CD14-positive monocyte (primary cell): ENCODE results near the gene TALDO1. TPM values are rescaled to one million over a fixed set of nuclear protein-coding genes. Genes with fewer than 3 reads are reported as not detected.
A peak's percentile ranks its signal among the peaks of the same experiment; 100 is the strongest.

Experiments
- DNase-seq, 3 donors: peaks; one replicate each; pipeline ENCODE4 v3.0.0-alpha.2; 2011 to 2022
- H2AFZ ChIP-seq: 2 replicates; pipeline ENCODE4 v1.6.0; 2012; ENCODE audit warnings: mild to moderate bottlenecking, low read depth, low read length, inconsistent platforms; ENCODE audit not compliant: insufficient read depth, poor library complexity, severe bottlenecking
- H3K27ac ChIP-seq, 2 donors: 1 replicate in 1 of 2; 2 replicates in 1 of 2; pipeline ENCODE4 v1.5.1; 2012 to 2013; ENCODE audit warnings: low read length in 2 of 2, control low read depth in 1 of 2, inconsistent platforms in 1 of 2, low read depth in 1 of 2, mild to moderate bottlenecking in 1 of 2
- H3K27me3 ChIP-seq, 2 donors: one replicate each; pipeline versions ENCODE4 v1.6.0 to v1.6.1; 2011 to 2013; ENCODE audit warnings: low read length in 2 of 2; ENCODE audit not compliant: control insufficient read depth in 2 of 2, insufficient read depth in 2 of 2
- H3K36me3 ChIP-seq, 2 donors: replicated peaks in 1 of 2; 1 replicate in 1 of 2; 2 replicates in 1 of 2; pipeline versions ENCODE4 v1.5.1 to v1.6.1; 2012 to 2013; ENCODE audit warnings: low read length in 2 of 2, control low read depth in 1 of 2, inconsistent platforms in 1 of 2, mild to moderate bottlenecking in 1 of 2; ENCODE audit not compliant: insufficient read depth in 2 of 2, control insufficient read depth in 1 of 2
- H3K4me1 ChIP-seq, 2 donors: 1 replicate in 1 of 2; 2 replicates in 1 of 2; pipeline versions ENCODE4 v1.5.1 to v1.6.1; 2012 to 2013; ENCODE audit warnings: low read length in 2 of 2, control low read depth in 1 of 2, inconsistent platforms in 1 of 2, mild to moderate bottlenecking in 1 of 2, moderate library complexity in 1 of 2; ENCODE audit not compliant: insufficient read depth in 2 of 2, control insufficient read depth in 1 of 2
- H3K4me2 ChIP-seq: replicated peaks from 2 replicates; pipeline ENCODE3; 2012; ENCODE audit warnings: low read length, moderate library complexity, mild to moderate bottlenecking; ENCODE audit not compliant: poor library complexity, severe bottlenecking; ENCODE audit errors: extremely low read depth
- H3K4me3 ChIP-seq, 3 experiments: fragments of 200-600 bp in 1 of 3; sonication (generic) in 1 of 3; replicated peaks in 1 of 3; 1 replicate in 2 of 3; 2 replicates in 1 of 3; pipeline ENCODE4 v1.5.1; 2011 to 2013; ENCODE audit warnings: low read length in 3 of 3, mild to moderate bottlenecking in 3 of 3, control low read depth in 2 of 3, low read depth in 2 of 3, inconsistent platforms in 1 of 3, moderate library complexity in 1 of 3
- H3K79me2 ChIP-seq: 2 replicates; pipeline ENCODE4 v1.6.0; 2012; ENCODE audit warnings: mild to moderate bottlenecking, control low read depth, inconsistent platforms, low read length, moderate library complexity; ENCODE audit not compliant: insufficient read depth
- H3K9ac ChIP-seq: 2 replicates; pipeline ENCODE4 v1.6.0; 2017; ENCODE audit warnings: low read length, mild to moderate bottlenecking; ENCODE audit not compliant: insufficient read depth, poor library complexity, severe bottlenecking
- H3K9me3 ChIP-seq, 2 donors: replicated peaks in 1 of 2; 1 replicate in 1 of 2; 2 replicates in 1 of 2; pipeline versions ENCODE4 v1.5.1 to v1.6.1; 2012 to 2013; ENCODE audit warnings: low read length in 2 of 2, control low read depth in 1 of 2; ENCODE audit not compliant: control insufficient read depth in 1 of 2, insufficient read depth in 1 of 2
- H4K20me1 ChIP-seq: 2 replicates; pipeline ENCODE4 v1.6.0; 2012; ENCODE audit warnings: mild to moderate bottlenecking, low read length, control low read depth, moderate library complexity; ENCODE audit not compliant: insufficient read depth
- H3K27ac Mint-ChIP-seq, 7 donors: one replicate each; pipeline ENCODE4 v1.8.0; 2020; ENCODE audit warnings: mild to moderate bottlenecking in 7 of 7, mixed read lengths in 7 of 7, moderate library complexity in 6 of 7, inconsistent platforms in 2 of 7
- H3K27me3 Mint-ChIP-seq, 3 donors: one replicate each; pipeline ENCODE4 v1.8.0; 2021 to 2022; ENCODE audit warnings: low read depth in 3 of 3, mild to moderate bottlenecking in 3 of 3, mixed read lengths in 3 of 3, moderate library complexity in 3 of 3, inconsistent platforms in 1 of 3
- H3K36me3 Mint-ChIP-seq, 2 donors: one replicate each; pipeline ENCODE4 v1.8.0; 2020; ENCODE audit warnings: mixed read lengths in 2 of 2, inconsistent platforms in 1 of 2, mild to moderate bottlenecking in 1 of 2
- H3K4me1 Mint-ChIP-seq: one replicate; pipeline ENCODE4 v1.8.0; 2020; ENCODE audit warnings: mild to moderate bottlenecking, mixed read lengths
- H3K4me3 Mint-ChIP-seq, 2 donors: one replicate each; pipeline ENCODE4 v1.8.0; 2020; ENCODE audit warnings: mild to moderate bottlenecking in 2 of 2, mixed read lengths in 2 of 2, moderate library complexity in 1 of 2
- H3K9me3 Mint-ChIP-seq, 7 donors: one replicate each; pipeline ENCODE4 v1.8.0; 2020 to 2022; ENCODE audit warnings: mixed read lengths in 7 of 7, mild to moderate bottlenecking in 6 of 7, moderate library complexity in 6 of 7, inconsistent platforms in 2 of 7
- WGBS: methylation state at CpG from one replicate; pipeline ENCODE4 v1.1.5; 2013; ENCODE audit warnings: missing lambda C conversion rate; ENCODE audit not compliant: insufficient coverage; 5-methylcytosine and 5-hydroxymethylcytosine counted together
- intact Hi-C, 2 donors: fragments of 100-400 bp; cut with micrococcal nuclease; formaldehyde crosslinking; loops; one replicate each; pipeline versions ENCODE4 v1.15.0 to v1.15.1; 2023
- polyA plus RNA-seq, 3 donors: library from polyadenylated mRNA; depleted of rRNA in 1 of 3; unstranded in 2 of 3; stranded (reverse) in 1 of 3; fragments of 300-500 nt in 2 of 3; fragments of >200 nt in 1 of 3; fragmentation: Illumina TruSeq in 2 of 3; gene quantifications; 1 replicate in 2 of 3; 2 replicates in 1 of 3; pipeline ENCODE4 v1.2.3, GENCODE V29; 2012 to 2021
- TF ChIP-seq, protein P1 (sequence below): fragments of 200-600 bp; IDR thresholded peaks from one replicate; pipeline ENCODE4 v1.8.0; 2022; ENCODE audit warnings: antibody characterized with exemption, mild to moderate bottlenecking

Gene TALDO1
- polyA plus RNA-seq, 3 donors: 502 to 1,249 (median 1,224) TPM

DNA sequence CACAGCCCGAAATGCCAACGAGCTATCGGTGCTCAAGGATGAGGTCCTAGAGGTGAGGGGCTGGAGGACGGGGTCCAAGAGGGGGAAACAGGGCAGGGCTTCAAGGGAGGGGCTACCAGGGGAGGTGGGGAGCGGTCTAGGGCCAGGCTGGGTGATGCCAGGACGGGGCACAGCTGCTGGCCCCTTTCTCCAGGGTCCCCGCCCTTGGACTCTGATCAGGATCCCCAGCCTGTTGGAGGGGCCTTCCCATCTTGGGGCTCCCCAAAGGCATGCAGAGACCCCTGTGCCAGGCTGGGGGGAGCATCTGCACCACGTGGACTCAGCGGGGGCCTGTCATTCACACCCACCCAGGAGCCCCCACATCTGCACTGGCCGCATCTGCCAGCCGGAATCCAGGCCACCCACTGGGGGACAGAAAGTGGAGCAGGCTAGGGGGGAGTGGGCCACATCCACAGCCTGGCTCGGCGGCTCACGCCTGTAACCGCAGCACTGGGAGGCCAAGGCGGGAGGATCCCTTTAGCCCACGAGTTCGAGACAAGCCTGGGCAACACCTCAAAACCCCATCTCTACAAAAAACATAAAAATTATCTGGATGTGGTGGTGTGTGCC is 22.4 kb upstream of the TALDO1 start:
- WGBS: 98% methylated on average over 5 of the region's 18 CpGs
- Histone ChIP-seq H4K20me1 (no peaks in the 10 kb centered on the region), H3K4me1 (peaks cover 49 to 70% of the 10 kb centered on the region in 2 donors), H2AFZ (no peak overlapping the region), H3K79me2 (no peaks in the 10 kb centered on the region), H3K9me3 (peaks cover 0 to 5% of the 10 kb centered on the region in 2 donors), H3K9ac (no peak overlapping the region), H3K27ac (no peak overlapping the region), H3K27me3 (peaks cover 8 to 58% of the 10 kb centered on the region in 2 donors), H3K36me3 (no peaks in the 10 kb centered on the region), H3K4me2 (no peak overlapping the region), H3K4me3 (no peak overlapping the region)
- H3K27ac Mint-ChIP-seq: no peak overlapping the region
- H3K9me3 Mint-ChIP-seq: peaks cover 0 to 21% (median 2%) of the 10 kb centered on the region in 7 donors
- H3K27me3 Mint-ChIP-seq: peaks cover 31 to 78% (median 50%) of the 10 kb centered on the region in 3 donors
- peak overlapping the region in 1 of 2 donors; percentile 73 for H3K4me3 Mint-ChIP-seq
- H3K36me3 Mint-ChIP-seq: no peaks in the 10 kb centered on the region
- peaks cover 28% of the 10 kb centered on the region for H3K4me1 Mint-ChIP-seq
- no peak for DNase-seq
- TF ChIP-seq, protein P1, sequence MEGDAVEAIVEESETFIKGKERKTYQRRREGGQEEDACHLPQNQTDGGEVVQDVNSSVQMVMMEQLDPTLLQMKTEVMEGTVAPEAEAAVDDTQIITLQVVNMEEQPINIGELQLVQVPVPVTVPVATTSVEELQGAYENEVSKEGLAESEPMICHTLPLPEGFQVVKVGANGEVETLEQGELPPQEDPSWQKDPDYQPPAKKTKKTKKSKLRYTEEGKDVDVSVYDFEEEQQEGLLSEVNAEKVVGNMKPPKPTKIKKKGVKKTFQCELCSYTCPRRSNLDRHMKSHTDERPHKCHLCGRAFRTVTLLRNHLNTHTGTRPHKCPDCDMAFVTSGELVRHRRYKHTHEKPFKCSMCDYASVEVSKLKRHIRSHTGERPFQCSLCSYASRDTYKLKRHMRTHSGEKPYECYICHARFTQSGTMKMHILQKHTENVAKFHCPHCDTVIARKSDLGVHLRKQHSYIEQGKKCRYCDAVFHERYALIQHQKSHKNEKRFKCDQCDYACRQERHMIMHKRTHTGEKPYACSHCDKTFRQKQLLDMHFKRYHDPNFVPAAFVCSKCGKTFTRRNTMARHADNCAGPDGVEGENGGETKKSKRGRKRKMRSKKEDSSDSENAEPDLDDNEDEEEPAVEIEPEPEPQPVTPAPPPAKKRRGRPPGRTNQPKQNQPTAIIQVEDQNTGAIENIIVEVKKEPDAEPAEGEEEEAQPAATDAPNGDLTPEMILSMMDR: no peak
- intact Hi-C loops: loop anchor here in 1 of 2 donors (5.0 kb wide), 1 partner anchor 63 kb away; no protein-coding TSS in a partner anchor

DNA sequence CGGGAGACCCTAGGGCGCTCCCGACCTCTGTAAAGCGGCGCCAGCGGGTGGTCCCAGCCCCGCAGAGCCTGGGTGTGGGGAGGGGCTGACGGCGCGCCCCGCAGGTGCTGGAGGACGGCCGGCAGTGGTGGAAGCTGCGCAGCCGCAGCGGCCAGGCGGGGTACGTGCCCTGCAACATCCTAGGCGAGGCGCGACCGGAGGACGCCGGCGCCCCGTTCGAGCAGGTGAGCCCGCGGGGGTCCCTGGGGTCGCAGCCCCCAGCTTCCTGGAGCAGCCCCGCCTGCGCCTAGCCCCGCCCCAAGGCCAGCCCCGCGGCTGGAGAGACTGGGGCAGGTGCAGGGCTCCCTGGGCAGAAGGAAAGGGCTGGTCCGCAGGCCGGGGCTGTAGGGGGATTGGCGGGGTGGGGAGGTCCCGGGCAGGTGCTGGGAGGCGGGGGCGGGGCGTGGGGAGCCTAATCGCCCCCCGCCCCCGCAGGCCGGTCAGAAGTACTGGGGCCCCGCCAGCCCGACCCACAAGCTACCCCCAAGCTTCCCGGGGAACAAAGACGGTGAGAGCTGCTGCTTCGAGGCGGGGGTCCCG is 21.6 kb upstream of the TALDO1 start:
- intact Hi-C loops: no loop called here
- peak overlapping the region; percentile 76 for H3K4me2 ChIP-seq
- H3K27me3 ChIP-seq: peaks cover 8 to 51% of the 10 kb centered on the region in 2 donors
- peaks cover 50 to 65% of the 10 kb centered on the region in 2 donors for H3K4me1 ChIP-seq
- H3K79me2 ChIP-seq: no peaks in the 10 kb centered on the region
- TF ChIP-seq, protein P1: no peak
- no peak overlapping the region for H3K27ac ChIP-seq
- WGBS: 3% methylated on average over 34 of the region's 53 CpGs
- H3K36me3 Mint-ChIP-seq: no peaks in the 10 kb centered on the region
- H2AFZ ChIP-seq: peak overlapping the region; percentile 71
- H3K9me3 ChIP-seq: peaks cover 0 to 5% of the 10 kb centered on the region in 2 donors
- no peak for DNase-seq
- H3K4me3 ChIP-seq: no peak overlapping the region
- peaks cover 28 to 71% (median 42%) of the 10 kb centered on the region in 3 donors for H3K27me3 Mint-ChIP-seq
- H3K4me1 Mint-ChIP-seq: peaks cover 30% of the 10 kb centered on the region
- H3K27ac Mint-ChIP-seq: no peak overlapping the region
- peak overlapping the region in 1 of 2 donors; percentile 80 for H3K4me3 Mint-ChIP-seq
- peak overlapping the region; percentile 59 for H3K9ac ChIP-seq
- H3K36me3 ChIP-seq: no peaks in the 10 kb centered on the region
- H3K9me3 Mint-ChIP-seq: peaks cover 0 to 16% (median 2%) of the 10 kb centered on the region in 7 donors
- H4K20me1 ChIP-seq: no peaks in the 10 kb centered on the region
